ENCODE measurements around the gene PDE1C.

DNA sequence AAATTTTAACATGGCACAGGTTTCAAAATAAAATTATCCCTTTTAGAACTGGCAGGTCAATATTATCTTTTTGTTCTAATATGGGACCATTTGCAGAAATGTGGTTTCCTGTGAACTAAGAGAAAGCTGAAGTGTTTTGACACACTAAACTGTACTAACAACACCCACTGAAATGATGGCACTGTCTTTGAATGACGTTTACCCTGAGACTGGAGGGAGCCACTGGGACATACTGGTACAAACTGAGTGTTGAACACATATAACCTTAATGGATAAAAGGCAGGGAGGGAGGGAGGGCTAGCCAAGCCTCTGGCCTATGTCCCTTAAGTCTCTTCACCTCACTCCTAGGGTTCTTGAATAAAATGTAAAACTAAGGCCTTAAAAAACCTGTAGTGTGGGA is 95.9 kb downstream of the PDE1C start:
- TF ChIP-seq, protein P1, sequence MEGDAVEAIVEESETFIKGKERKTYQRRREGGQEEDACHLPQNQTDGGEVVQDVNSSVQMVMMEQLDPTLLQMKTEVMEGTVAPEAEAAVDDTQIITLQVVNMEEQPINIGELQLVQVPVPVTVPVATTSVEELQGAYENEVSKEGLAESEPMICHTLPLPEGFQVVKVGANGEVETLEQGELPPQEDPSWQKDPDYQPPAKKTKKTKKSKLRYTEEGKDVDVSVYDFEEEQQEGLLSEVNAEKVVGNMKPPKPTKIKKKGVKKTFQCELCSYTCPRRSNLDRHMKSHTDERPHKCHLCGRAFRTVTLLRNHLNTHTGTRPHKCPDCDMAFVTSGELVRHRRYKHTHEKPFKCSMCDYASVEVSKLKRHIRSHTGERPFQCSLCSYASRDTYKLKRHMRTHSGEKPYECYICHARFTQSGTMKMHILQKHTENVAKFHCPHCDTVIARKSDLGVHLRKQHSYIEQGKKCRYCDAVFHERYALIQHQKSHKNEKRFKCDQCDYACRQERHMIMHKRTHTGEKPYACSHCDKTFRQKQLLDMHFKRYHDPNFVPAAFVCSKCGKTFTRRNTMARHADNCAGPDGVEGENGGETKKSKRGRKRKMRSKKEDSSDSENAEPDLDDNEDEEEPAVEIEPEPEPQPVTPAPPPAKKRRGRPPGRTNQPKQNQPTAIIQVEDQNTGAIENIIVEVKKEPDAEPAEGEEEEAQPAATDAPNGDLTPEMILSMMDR (conservative IDR thresholded peaks at IDR 0.05) = no peak
- TF ChIP-seq ZFX (IDR thresholded peaks at IDR 0.05) = no peak
